Measurements from ENCODE around the gene SIGMAR1. TPM values are rescaled to one million over a fixed set of nuclear protein-coding genes. Genes with fewer than 3 reads are reported as not detected.

SIGMAR1 gene
- polyA plus RNA-seq, 1 donor from 2014 or later = 52.5 TPM

DNA sequence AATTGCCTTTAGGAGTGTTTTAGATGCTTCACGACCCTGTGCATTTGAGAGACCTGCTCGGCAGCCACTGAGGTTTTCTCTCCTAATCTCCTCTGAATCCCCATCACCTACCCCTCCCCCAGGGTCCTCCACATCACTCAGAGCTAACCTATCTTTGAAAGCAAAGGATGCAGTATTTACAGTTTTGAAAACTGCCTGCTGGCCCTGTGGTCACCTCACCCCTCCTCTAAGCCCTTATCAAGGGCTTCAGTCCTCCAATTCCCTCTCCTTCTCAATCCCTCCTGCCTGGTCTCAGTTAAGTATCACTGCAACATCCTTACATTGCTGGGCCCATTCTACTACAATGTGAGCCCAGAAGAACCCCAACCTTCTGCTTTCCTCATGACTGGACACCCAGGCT is 30.3 kb downstream of the SIGMAR1 start:
- no peaks in the 10 kb centered on the region for H3K27me3 ChIP-seq (ENCODE audit: insufficient read depth, low read depth, low read length)
- H3K27ac ChIP-seq (ENCODE audit: low read length) = no peak overlapping the region
- no peak overlapping the region for H3K9ac ChIP-seq (ENCODE audit: low read length)
- H3K79me2 ChIP-seq (replicated peaks; ENCODE audit: insufficient read depth, low read length) = no peaks in the 10 kb centered on the region
- H3K4me3 ChIP-seq (ENCODE audit: low read length) = no peak overlapping the region
- H4K20me1 ChIP-seq (ENCODE audit: insufficient read depth) = no peaks in the 10 kb centered on the region
- H2AFZ ChIP-seq (ENCODE audit: low read depth, low read length) = no peak overlapping the region
- no peak for TF ChIP-seq POLR2AphosphoS5 (IDR thresholded peaks at IDR 0.05)
- TF ChIP-seq TAF1 (IDR thresholded peaks at IDR 0.05; ENCODE audit: low read depth) = no peak
- TF ChIP-seq EZH2 (IDR thresholded peaks at IDR 0.05; ENCODE audit: borderline replicate concordance, insufficient read depth, low read length, poor library complexity, severe bottlenecking) = no peak
- TF ChIP-seq SMC3 (conservative IDR thresholded peaks at IDR 0.05; ENCODE audit: poor library complexity) = no peak
- TF ChIP-seq RAD21 (conservative IDR thresholded peaks at IDR 0.05) = no peak
- no peak for TF ChIP-seq MXI1 (conservative IDR thresholded peaks at IDR 0.05; ENCODE audit: poor library complexity, severe bottlenecking)
- TF ChIP-seq, protein P1, sequence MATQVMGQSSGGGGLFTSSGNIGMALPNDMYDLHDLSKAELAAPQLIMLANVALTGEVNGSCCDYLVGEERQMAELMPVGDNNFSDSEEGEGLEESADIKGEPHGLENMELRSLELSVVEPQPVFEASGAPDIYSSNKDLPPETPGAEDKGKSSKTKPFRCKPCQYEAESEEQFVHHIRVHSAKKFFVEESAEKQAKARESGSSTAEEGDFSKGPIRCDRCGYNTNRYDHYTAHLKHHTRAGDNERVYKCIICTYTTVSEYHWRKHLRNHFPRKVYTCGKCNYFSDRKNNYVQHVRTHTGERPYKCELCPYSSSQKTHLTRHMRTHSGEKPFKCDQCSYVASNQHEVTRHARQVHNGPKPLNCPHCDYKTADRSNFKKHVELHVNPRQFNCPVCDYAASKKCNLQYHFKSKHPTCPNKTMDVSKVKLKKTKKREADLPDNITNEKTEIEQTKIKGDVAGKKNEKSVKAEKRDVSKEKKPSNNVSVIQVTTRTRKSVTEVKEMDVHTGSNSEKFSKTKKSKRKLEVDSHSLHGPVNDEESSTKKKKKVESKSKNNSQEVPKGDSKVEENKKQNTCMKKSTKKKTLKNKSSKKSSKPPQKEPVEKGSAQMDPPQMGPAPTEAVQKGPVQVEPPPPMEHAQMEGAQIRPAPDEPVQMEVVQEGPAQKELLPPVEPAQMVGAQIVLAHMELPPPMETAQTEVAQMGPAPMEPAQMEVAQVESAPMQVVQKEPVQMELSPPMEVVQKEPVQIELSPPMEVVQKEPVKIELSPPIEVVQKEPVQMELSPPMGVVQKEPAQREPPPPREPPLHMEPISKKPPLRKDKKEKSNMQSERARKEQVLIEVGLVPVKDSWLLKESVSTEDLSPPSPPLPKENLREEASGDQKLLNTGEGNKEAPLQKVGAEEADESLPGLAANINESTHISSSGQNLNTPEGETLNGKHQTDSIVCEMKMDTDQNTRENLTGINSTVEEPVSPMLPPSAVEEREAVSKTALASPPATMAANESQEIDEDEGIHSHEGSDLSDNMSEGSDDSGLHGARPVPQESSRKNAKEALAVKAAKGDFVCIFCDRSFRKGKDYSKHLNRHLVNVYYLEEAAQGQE (IDR thresholded peaks at IDR 0.05; ENCODE audit: borderline replicate concordance) = no peak
- TF ChIP-seq, protein P2, sequence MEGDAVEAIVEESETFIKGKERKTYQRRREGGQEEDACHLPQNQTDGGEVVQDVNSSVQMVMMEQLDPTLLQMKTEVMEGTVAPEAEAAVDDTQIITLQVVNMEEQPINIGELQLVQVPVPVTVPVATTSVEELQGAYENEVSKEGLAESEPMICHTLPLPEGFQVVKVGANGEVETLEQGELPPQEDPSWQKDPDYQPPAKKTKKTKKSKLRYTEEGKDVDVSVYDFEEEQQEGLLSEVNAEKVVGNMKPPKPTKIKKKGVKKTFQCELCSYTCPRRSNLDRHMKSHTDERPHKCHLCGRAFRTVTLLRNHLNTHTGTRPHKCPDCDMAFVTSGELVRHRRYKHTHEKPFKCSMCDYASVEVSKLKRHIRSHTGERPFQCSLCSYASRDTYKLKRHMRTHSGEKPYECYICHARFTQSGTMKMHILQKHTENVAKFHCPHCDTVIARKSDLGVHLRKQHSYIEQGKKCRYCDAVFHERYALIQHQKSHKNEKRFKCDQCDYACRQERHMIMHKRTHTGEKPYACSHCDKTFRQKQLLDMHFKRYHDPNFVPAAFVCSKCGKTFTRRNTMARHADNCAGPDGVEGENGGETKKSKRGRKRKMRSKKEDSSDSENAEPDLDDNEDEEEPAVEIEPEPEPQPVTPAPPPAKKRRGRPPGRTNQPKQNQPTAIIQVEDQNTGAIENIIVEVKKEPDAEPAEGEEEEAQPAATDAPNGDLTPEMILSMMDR (IDR thresholded peaks at IDR 0.05; ENCODE audit: poor library complexity, severe bottlenecking) = no peak
- TF ChIP-seq EP300 (conservative IDR thresholded peaks at IDR 0.05; ENCODE audit: poor library complexity, severe bottlenecking) = no peak
- no peaks in the 10 kb centered on the region for H3K36me3 ChIP-seq (ENCODE audit: insufficient read depth, low read length)
- no peaks in the 10 kb centered on the region for H3K9me2 ChIP-seq (ENCODE audit: insufficient read depth, low read length)
- no peak overlapping the region for H3K4me2 ChIP-seq (ENCODE audit: low read length)
- no peaks in the 10 kb centered on the region for H3F3A ChIP-seq (ENCODE audit: insufficient read depth, low read length, poor library complexity, severe bottlenecking)
- no peaks in the 10 kb centered on the region for H3K9me3 ChIP-seq (ENCODE audit: low read length)

DNA sequence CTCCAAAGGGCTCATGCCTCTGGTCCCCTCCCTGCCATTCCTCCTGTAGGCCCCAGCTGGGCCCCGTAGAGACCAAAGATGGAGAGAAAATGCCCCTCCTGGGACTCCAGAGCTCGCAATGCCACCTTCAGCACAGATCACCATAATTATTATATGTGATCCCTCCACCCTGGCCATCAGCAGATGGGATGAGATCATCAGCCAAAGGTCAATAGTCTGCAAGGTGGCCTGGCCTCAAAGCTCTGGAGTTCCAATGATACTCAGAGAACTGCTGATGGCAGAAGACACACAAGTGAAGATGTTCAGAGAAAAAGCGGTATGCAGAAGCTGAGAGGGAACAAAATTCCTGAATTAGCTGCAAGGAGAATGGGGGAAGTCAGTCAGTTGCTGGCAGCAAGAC is 30.7 kb downstream of the SIGMAR1 start:
- Histone ChIP-seq H3K9me3 (ENCODE audit: low read length) (no peaks in the 10 kb centered on the region), H3K79me2 (replicated peaks; ENCODE audit: insufficient read depth, low read length) (no peaks in the 10 kb centered on the region), H3K4me2 (ENCODE audit: low read length) (no peak overlapping the region), H3K9ac (ENCODE audit: low read length) (no peak overlapping the region), H3K4me3 (ENCODE audit: low read length) (no peak overlapping the region), H3K36me3 (ENCODE audit: insufficient read depth, low read length) (no peaks in the 10 kb centered on the region), H3K9me2 (ENCODE audit: insufficient read depth, low read length) (no peaks in the 10 kb centered on the region), H4K20me1 (ENCODE audit: insufficient read depth) (no peaks in the 10 kb centered on the region), H3F3A (ENCODE audit: insufficient read depth, low read length, poor library complexity, severe bottlenecking) (no peaks in the 10 kb centered on the region), H2AFZ (ENCODE audit: low read depth, low read length) (no peak overlapping the region), H3K27me3 (ENCODE audit: insufficient read depth, low read depth, low read length) (no peaks in the 10 kb centered on the region), H3K27ac (ENCODE audit: low read length) (no peak overlapping the region)
- TF ChIP-seq SMC3 (conservative IDR thresholded peaks at IDR 0.05; ENCODE audit: poor library complexity) (no peak), TAF1 (IDR thresholded peaks at IDR 0.05; ENCODE audit: low read depth) (no peak), POLR2AphosphoS5 (IDR thresholded peaks at IDR 0.05) (no peak)

DNA sequence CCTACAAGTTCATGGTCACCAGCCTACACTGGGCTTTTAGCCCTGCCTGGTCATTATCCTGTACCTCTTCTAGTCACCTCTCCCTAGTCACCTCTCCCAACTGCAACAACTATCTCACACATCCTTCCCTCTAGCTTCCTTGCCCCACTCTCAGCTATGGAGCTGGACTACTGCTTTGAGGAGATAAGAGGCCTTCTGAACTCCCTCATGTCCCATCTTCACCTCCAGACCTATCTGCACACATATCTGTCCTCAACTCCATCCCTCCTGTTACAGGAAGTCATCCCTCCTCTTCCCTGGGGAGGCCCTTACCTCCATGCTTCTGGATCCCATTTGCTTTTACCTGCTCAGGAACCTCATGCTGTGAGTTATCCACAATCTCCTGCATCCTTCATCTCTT is 31.4 kb downstream of the SIGMAR1 start:
- Histone ChIP-seq H3K27ac (ENCODE audit: low read length) (no peak overlapping the region), H3K9ac (ENCODE audit: low read length) (no peak overlapping the region), H2AFZ (ENCODE audit: low read depth, low read length) (no peak overlapping the region), H3K4me2 (ENCODE audit: low read length) (no peak overlapping the region), H3F3A (ENCODE audit: insufficient read depth, low read length, poor library complexity, severe bottlenecking) (no peaks in the 10 kb centered on the region), H4K20me1 (ENCODE audit: insufficient read depth) (no peaks in the 10 kb centered on the region), H3K36me3 (ENCODE audit: insufficient read depth, low read length) (no peaks in the 10 kb centered on the region), H3K27me3 (ENCODE audit: insufficient read depth, low read depth, low read length) (no peaks in the 10 kb centered on the region), H3K79me2 (replicated peaks; ENCODE audit: insufficient read depth, low read length) (no peaks in the 10 kb centered on the region), H3K9me3 (ENCODE audit: low read length) (no peaks in the 10 kb centered on the region), H3K9me2 (ENCODE audit: insufficient read depth, low read length) (no peaks in the 10 kb centered on the region), H3K4me3 (ENCODE audit: low read length) (no peak overlapping the region)
- TF ChIP-seq TAF1 (IDR thresholded peaks at IDR 0.05; ENCODE audit: low read depth) (no peak), EZH2 (IDR thresholded peaks at IDR 0.05; ENCODE audit: borderline replicate concordance, insufficient read depth, low read length, poor library complexity, severe bottlenecking) (no peak), POLR2AphosphoS5 (IDR thresholded peaks at IDR 0.05) (no peak), EP300 (conservative IDR thresholded peaks at IDR 0.05; ENCODE audit: poor library complexity, severe bottlenecking) (no peak), RAD21 (conservative IDR thresholded peaks at IDR 0.05) (no peak), SMC3 (conservative IDR thresholded peaks at IDR 0.05; ENCODE audit: poor library complexity) (no peak), MXI1 (conservative IDR thresholded peaks at IDR 0.05; ENCODE audit: poor library complexity, severe bottlenecking) (no peak)
- TF ChIP-seq, protein P2 (IDR thresholded peaks at IDR 0.05; ENCODE audit: poor library complexity, severe bottlenecking) = no peak
- TF ChIP-seq, protein P1 (IDR thresholded peaks at IDR 0.05; ENCODE audit: borderline replicate concordance) = no peak
